OCI-LY7 (cell line): Measurements from ENCODE around the gene DHRS1. TPM values are rescaled to one million over a fixed set of nuclear protein-coding genes. Genes with fewer than 3 reads are reported as not detected.

Source experiments
- BruUV-seq: library from RNA; stranded (reverse); fragments of 400-500 nt; replicated peaks from 2 replicates; lab custom pipeline; 2021; lab: Mats Ljungman, UMichigan
- CTCF ChIA-PET: fragments of 300-600 bp; sonication (Branson Sonifier 250); formaldehyde crosslinking; loops from one replicate; lab custom pipeline; 2022; ENCODE audit warnings: antibody characterized with exemption; ENCODE audit not compliant: unreplicated experiment; lab: Charles Lee
- POLR2A ChIA-PET: fragments of 300-600 bp; sonication (Branson Sonifier 250); formaldehyde crosslinking; loops from one replicate; lab custom pipeline; 2022; ENCODE audit warnings: antibody characterized with exemption; lab: Charles Lee
- DNase-seq: peaks from one replicate; pipeline ENCODE4 v3.0.0-alpha.2; 2015; ENCODE audit warnings: low spot score
- H2AFZ ChIP-seq: fragments of 200-600 bp; sonication (generic), shearing (Covaris generic); 2 replicates; pipeline ENCODE4 v1.6.1; 2014; ENCODE audit warnings: mild to moderate bottlenecking, antibody characterized with exemption, low read length, moderate library complexity
- H3K27ac ChIP-seq: fragments of 200-600 bp; sonication (generic); 2 replicates; pipeline ENCODE4 v1.5.1; 2014; ENCODE audit warnings: mixed run types, low read depth, mild to moderate bottlenecking, moderate library complexity, low read length, inconsistent platforms; ENCODE audit not compliant: poor library complexity, severe bottlenecking
- H3K36me3 ChIP-seq: fragments of 200-600 bp; sonication (generic); 2 replicates; pipeline ENCODE4 v1.6.1; 2014; ENCODE audit warnings: mild to moderate bottlenecking, antibody characterized with exemption, low read length, moderate library complexity, mixed read lengths; ENCODE audit not compliant: insufficient read depth
- H3K4me1 ChIP-seq: fragments of 200-600 bp; sonication (generic); 2 replicates; pipeline ENCODE4 v1.5.1; 2014; ENCODE audit warnings: mild to moderate bottlenecking, low read length; ENCODE audit not compliant: insufficient read depth, poor library complexity, severe bottlenecking
- H3K4me2 ChIP-seq: fragments of 200-600 bp; sonication (generic); 2 replicates; pipeline ENCODE4 v1.6.1; 2014; ENCODE audit warnings: mild to moderate bottlenecking, low read length
- H3K4me3 ChIP-seq: fragments of 200-600 bp; sonication (generic); 2 replicates; pipeline ENCODE4 v1.5.1; 2014; ENCODE audit warnings: mild to moderate bottlenecking, low read depth, low read length; ENCODE audit not compliant: poor library complexity, severe bottlenecking
- H3K79me2 ChIP-seq: fragments of 200-600 bp; sonication (generic); 2 replicates; pipeline ENCODE4 v1.6.1; 2016; ENCODE audit warnings: low read depth, mild to moderate bottlenecking, low read length, moderate library complexity, mixed read lengths; ENCODE audit not compliant: insufficient read depth
- H3K9me2 ChIP-seq: fragments of 200-600 bp; sonication (generic); 2 replicates; pipeline ENCODE4 v1.6.1; 2016; ENCODE audit warnings: mild to moderate bottlenecking, low read length, mixed read lengths; ENCODE audit not compliant: insufficient read depth
- H3K9me3 ChIP-seq: fragments of 200-600 bp; sonication (generic); 2 replicates; pipeline ENCODE4 v1.6.1; 2014; ENCODE audit warnings: mild to moderate bottlenecking, mixed run types, low read length, mixed read lengths
- H4K20me1 ChIP-seq: fragments of 200-600 bp; sonication (generic); 2 replicates; pipeline ENCODE4 v1.6.1; 2014; ENCODE audit warnings: mild to moderate bottlenecking, antibody characterized with exemption, low read length, moderate library complexity, mixed read lengths; ENCODE audit not compliant: insufficient read depth
- EZH2phosphoT487 ChIP-seq: fragments of 200-600 bp; sonication (generic); IDR thresholded peaks from 2 replicates; pipeline ENCODE4 v1.6.1; 2018; ENCODE audit warnings: low read depth, borderline replicate concordance, mild to moderate bottlenecking, mixed run types, antibody characterized with exemption, low read length, moderate library complexity, mixed read lengths
- intact Hi-C: fragments of 100-400 bp; cut with micrococcal nuclease; formaldehyde crosslinking; loops from one replicate; pipeline ENCODE4 v1.10.0; 2022; ENCODE audit not compliant: unreplicated experiment
- total RNA-seq, 2 experiments: library from RNA; depleted of rRNA in 1 of 2; stranded (reverse); fragments of >200 nt in 1 of 2; shearing (Covaris generic) in 1 of 2; gene quantifications; 2 replicates each; pipeline ENCODE4 v1.2.3, GENCODE V29; 2014 to 2022
- TF ChIP-seq, protein P1 (sequence below): fragments of 200-600 bp; sonication (generic); conservative IDR thresholded peaks from 2 replicates; pipeline ENCODE4 v1.5.1; 2014; ENCODE audit warnings: mild to moderate bottlenecking, antibody characterized with exemption, low read length, moderate library complexity, mixed read lengths

DHRS1 gene
- total RNA-seq, 2 experiments from 2014 or later = 27.4 to 34.9 TPM

DNA sequence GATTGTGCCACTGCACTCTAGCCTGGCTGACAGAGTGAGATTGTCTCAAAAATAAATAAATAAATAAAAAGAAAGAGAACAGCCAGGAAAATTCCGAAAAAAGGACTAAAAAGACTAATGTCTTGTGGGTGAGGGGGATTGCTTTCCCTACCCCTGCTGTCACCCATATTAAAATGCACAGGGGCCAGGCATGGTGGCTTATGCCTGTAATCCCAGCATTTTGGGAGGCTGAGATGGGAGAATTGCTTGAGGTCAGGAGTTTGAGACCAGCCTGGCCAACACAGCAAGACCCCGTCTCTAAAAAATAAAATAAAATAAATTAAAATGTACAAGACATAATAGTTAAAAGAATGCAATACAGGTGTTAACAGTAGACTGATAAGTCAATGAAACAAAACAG lies 6.1 kb downstream of the DHRS1 start:
- POLR2A ChIA-PET = interaction anchor here (1.2 kb wide), 1 partner anchor 51 kb away, joined by 7 read pairs; the partner anchor contains the start of gene TINF2
- no peak for DNase-seq

DNA sequence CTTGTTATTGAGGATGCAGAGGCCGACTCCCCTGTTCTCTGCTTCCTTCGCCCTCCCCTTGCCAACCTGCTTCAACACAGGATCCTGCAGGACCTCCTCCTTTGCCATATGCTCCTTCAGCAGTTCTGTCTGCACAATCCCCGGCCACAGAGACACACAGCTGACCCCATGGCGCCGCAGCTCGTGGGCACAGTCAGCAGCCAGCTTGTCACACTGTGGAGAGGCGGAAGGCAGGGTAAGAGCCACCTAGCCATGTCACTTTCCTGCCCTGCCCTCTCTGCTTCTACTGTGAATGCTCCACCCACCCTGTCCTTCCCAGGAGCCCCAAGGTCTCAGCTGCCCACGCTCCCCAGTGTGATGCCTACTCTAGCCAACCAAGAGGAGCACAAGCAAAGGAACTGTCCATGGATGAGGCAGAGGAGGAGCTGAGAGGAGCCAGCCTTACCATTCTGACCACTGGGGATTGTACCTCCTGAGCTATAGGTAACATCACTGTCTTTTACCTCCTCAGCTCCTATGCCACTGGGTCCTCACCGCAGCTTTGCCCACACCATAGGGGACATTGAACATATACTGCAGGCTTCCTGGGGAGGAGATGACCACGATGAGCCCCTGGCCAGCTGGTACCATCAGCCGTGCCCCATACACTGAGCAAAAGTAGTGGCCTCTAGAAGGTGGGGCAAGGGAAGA lies 7.3 kb downstream of the DHRS1 start:
- H3K79me2 ChIP-seq = no peaks in the 10 kb centered on the region
- POLR2A ChIA-PET = interaction anchor here (1.2 kb wide), 1 partner anchor 50 kb away, joined by 7 read pairs; the partner anchor contains the start of gene TINF2
- no peaks in the 10 kb centered on the region for H4K20me1 ChIP-seq
- no peak overlapping the region for H3K4me2 ChIP-seq
- BruUV-seq = no TSS peak
- H3K4me3 ChIP-seq = no peak overlapping the region
- H3K36me3 ChIP-seq = peaks cover 34% of the 10 kb centered on the region
- no peaks in the 10 kb centered on the region for H3K9me2 ChIP-seq
- H3K9me3 ChIP-seq = no peaks in the 10 kb centered on the region
- peaks cover 4% of the 10 kb centered on the region for H3K4me1 ChIP-seq
- CTCF ChIA-PET = interaction anchor here (1.1 to 1.2 kb wide), 2 partner anchors 13 to 60 kb away, joined by 3 to 5 read pairs; partner anchors contain the start of gene GMPR2
- no peak for DNase-seq
- intact Hi-C loops = no loop called here
- H3K27ac ChIP-seq = no peak overlapping the region
- TF ChIP-seq, protein P1, sequence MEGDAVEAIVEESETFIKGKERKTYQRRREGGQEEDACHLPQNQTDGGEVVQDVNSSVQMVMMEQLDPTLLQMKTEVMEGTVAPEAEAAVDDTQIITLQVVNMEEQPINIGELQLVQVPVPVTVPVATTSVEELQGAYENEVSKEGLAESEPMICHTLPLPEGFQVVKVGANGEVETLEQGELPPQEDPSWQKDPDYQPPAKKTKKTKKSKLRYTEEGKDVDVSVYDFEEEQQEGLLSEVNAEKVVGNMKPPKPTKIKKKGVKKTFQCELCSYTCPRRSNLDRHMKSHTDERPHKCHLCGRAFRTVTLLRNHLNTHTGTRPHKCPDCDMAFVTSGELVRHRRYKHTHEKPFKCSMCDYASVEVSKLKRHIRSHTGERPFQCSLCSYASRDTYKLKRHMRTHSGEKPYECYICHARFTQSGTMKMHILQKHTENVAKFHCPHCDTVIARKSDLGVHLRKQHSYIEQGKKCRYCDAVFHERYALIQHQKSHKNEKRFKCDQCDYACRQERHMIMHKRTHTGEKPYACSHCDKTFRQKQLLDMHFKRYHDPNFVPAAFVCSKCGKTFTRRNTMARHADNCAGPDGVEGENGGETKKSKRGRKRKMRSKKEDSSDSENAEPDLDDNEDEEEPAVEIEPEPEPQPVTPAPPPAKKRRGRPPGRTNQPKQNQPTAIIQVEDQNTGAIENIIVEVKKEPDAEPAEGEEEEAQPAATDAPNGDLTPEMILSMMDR = no peak
- no peak for TF ChIP-seq EZH2phosphoT487
- H2AFZ ChIP-seq = no peak overlapping the region

More for the DNA sequence above, 6.1 kb downstream of the DHRS1 start:
- CTCF ChIA-PET = interaction anchor here (1.1 kb wide), 1 partner anchor 61 kb away, joined by 3 read pairs; the partner anchor contains the start of gene GMPR2
- TF ChIP-seq, protein P1 = no peak
- no peak for TF ChIP-seq EZH2phosphoT487
- Histone ChIP-seq H3K9me2 (no peaks in the 10 kb centered on the region), H3K4me1 (peaks cover 10% of the 10 kb centered on the region), H3K27ac (no peak overlapping the region), H3K9me3 (no peaks in the 10 kb centered on the region), H4K20me1 (no peaks in the 10 kb centered on the region), H3K4me3 (no peak overlapping the region), H3K36me3 (peaks cover 34% of the 10 kb centered on the region), H3K79me2 (no peaks in the 10 kb centered on the region), H2AFZ (no peak overlapping the region), H3K4me2 (no peak overlapping the region)
- intact Hi-C loops = no loop called here
- BruUV-seq = no TSS peak
